Esophagus squamous epithelium (tissue), 4 donors: ENCODE results near the gene HECW1.

ENCODE experiments used
- POLR2A ChIP-seq, 4 donors: fragments of 450-650 bp; IDR thresholded peaks; one replicate each; pipeline ENCODE4 v1.6.1; 2017; ENCODE audit warnings: antibody characterized with exemption in 4 of 4, mild to moderate bottlenecking in 4 of 4, moderate library complexity in 3 of 4
- TF ChIP-seq, protein P1 (sequence below), 6 experiments: fragments of 450-650 bp in 4 of 6; fragments of 200-600 bp in 2 of 6; sonication (generic) in 2 of 6; IDR thresholded peaks; one replicate each; pipeline ENCODE4 v1.5.1; 2016 to 2019; ENCODE audit warnings: antibody characterized with exemption in 6 of 6, mild to moderate bottlenecking in 4 of 6, moderate library complexity in 4 of 6

- TF ChIP-seq, protein P1, sequence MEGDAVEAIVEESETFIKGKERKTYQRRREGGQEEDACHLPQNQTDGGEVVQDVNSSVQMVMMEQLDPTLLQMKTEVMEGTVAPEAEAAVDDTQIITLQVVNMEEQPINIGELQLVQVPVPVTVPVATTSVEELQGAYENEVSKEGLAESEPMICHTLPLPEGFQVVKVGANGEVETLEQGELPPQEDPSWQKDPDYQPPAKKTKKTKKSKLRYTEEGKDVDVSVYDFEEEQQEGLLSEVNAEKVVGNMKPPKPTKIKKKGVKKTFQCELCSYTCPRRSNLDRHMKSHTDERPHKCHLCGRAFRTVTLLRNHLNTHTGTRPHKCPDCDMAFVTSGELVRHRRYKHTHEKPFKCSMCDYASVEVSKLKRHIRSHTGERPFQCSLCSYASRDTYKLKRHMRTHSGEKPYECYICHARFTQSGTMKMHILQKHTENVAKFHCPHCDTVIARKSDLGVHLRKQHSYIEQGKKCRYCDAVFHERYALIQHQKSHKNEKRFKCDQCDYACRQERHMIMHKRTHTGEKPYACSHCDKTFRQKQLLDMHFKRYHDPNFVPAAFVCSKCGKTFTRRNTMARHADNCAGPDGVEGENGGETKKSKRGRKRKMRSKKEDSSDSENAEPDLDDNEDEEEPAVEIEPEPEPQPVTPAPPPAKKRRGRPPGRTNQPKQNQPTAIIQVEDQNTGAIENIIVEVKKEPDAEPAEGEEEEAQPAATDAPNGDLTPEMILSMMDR (IDR thresholded peaks at IDR 0.05): no peak
- TF ChIP-seq POLR2A (IDR thresholded peaks at IDR 0.05): no peak
These were observed 366.6 kb downstream of the HECW1 start for GRCh38 chr7:43479042-43479441.
